Measurements from ENCODE around the gene AGBL4.

Gene AGBL4

GRCh38 chr1:48704736-48705135 lies 1319.0 kb downstream of the AGBL4 start:
- in situ Hi-C loops (cut with HindIII; ENCODE audit: low pct_ligation_motif_present, low pct_unique_long_range_greater_than_20kb, low sequenced_read_pairs), result no loop called here
- DNase-seq, result no peak

DNA sequence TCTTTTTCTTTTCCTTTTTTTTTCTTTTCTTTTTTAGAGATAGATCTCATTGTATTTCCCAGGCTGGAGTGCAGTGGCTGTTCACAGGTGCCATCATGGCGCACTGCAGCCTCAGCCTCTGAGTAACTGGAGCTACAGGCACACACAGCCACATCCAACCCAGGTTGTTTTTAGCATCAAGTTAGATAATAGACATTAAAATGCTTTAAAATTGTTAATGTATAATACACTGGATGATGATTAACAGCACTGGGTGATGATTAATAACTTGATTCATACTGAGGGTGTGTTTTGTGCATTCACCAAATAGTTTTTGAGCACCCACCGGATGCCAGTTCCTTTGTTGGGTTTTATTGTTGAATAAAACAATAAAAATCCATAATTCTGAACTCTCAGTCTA lies 1322.3 kb downstream of the AGBL4 start:
- DNase-seq, result peak; percentile 74
- in situ Hi-C loops (cut with HindIII; ENCODE audit: low pct_ligation_motif_present, low pct_unique_long_range_greater_than_20kb, low sequenced_read_pairs), result no loop called here

DNA sequence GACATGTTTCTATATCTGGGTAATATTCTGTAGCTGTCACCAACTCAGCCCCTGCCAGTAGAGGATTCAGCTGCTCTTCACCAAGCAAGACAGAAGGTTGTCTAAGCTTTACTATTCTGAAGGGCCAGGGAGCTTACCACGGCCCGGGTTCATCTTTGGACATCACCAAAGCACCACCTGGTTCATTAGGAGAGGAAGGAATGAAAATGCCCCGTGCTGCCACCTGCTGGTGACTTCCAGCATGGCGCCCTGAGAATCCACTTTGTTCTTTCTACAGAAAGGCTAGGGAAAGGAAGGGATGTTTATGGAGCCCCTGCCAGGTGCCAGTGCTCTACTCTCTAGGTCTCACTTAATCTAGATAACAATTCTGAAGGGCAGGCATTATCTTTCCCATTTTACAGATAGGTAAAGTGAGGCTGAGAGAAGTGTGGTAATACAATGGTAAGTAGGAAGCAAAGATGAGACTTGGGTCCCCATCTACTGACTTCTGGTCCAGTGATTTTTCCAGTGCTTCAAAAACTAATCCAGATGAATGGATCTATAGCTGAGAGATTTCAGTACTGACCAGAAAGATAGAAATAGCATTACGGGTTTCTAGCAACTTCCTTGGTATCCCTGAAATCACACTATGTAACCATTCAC lies 1326.6 kb downstream of the AGBL4 start:
- peak; percentile 47 for DNase-seq
- in situ Hi-C loops (cut with HindIII; ENCODE audit: low pct_ligation_motif_present, low pct_unique_long_range_greater_than_20kb, low sequenced_read_pairs), result no loop called here

DNA sequence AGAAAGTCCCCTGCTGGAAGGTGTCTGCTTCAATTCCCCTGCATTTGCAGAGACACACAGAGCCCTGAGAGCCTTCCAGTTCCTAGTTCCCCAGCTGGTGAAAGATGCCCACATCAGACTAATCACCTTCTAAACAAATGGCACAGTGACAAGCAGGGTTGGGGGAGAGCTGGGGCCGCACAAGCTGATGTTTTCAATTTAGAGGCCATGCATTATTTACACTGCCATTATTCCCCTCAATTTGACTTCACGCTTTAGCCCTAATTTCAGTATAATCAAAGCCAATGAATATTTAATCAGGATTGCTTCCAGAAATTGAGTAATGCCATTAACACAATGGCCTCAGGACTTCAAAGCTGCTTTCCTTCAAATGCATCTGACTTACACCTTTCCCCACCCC lies 1328.6 kb downstream of the AGBL4 start:
- DNase-seq, result no peak
- in situ Hi-C loops (cut with HindIII; ENCODE audit: low pct_ligation_motif_present, low pct_unique_long_range_greater_than_20kb, low sequenced_read_pairs), result no loop called here

GRCh38 chr1:48693674-48694320 lies 1330.0 kb downstream of the AGBL4 start:
- no peak for DNase-seq
- in situ Hi-C loops (cut with HindIII; ENCODE audit: low pct_ligation_motif_present, low pct_unique_long_range_greater_than_20kb, low sequenced_read_pairs), result no loop called here

DNA sequence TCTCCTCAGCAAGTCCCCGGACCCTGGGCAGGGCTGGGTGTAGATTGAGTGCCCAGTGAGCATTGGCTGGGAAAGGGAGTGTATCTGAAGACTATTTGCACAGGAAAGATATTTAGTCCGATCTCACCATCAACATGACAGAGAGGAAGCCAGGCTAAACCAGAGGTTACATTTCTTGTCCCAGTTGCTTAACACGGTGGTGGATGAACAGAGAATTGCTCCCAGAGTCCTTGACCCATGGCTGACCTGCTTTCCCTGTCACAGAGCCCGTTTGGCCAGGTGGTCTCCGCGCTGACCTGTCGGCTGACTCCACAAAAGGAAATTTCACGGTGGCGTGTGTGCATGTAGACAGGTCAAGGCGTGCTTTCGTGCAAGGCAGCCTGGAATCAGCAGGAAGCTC lies 1330.6 kb downstream of the AGBL4 start:
- no peak for DNase-seq
- in situ Hi-C loops (cut with HindIII; ENCODE audit: low pct_ligation_motif_present, low pct_unique_long_range_greater_than_20kb, low sequenced_read_pairs), result no loop called here

GRCh38 chr1:48692235-48692634 lies 1331.5 kb downstream of the AGBL4 start:
- in situ Hi-C loops (cut with HindIII; ENCODE audit: low pct_ligation_motif_present, low pct_unique_long_range_greater_than_20kb, low sequenced_read_pairs), result no loop called here

GRCh38 chr1:48691429-48692001 lies 1332.2 kb downstream of the AGBL4 start:
- DNase-seq, result no peak
- in situ Hi-C loops (cut with HindIII; ENCODE audit: low pct_ligation_motif_present, low pct_unique_long_range_greater_than_20kb, low sequenced_read_pairs), result no loop called here

More at GRCh38 chr1:48692235-48692634, 1331.5 kb downstream of the AGBL4 start:
- DNase-seq, result no peak

DNA sequence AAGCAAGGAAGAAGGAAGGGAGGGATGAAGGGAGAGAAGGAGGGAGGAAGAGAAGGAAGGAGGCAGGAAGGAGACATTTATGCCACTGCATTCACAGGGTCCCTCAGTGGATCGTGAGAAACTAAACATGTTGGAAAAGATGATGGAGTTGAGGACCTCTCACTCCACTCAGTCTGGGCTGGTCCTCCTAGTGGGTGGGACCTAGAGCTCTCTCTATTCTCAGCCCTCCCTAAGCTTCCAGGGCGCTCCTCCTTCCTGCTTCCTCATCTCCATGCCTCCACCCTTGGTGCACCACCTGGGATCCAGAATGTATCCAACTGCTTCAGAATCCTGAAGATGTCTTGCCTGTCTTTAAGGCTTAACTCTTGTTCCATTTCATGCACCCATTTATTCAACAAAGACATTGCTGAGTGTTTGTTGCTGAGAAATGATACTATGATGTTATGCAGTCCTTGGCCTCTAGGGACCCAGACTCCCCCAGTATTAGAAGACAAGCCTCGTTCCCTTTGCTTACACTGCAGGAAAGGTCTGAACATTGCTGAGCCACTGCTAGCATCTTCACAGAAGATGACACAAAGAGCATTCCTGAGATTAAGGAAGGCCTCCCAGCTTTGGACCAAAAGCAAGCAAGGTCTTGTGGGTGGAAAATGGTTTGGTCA lies 1335.5 kb downstream of the AGBL4 start:
- peak; percentile 14 for DNase-seq
- in situ Hi-C loops (cut with HindIII; ENCODE audit: low pct_ligation_motif_present, low pct_unique_long_range_greater_than_20kb, low sequenced_read_pairs), result no loop called here

GRCh38 chr1:48687282-48688045 lies 1336.3 kb downstream of the AGBL4 start:
- in situ Hi-C loops (cut with HindIII; ENCODE audit: low pct_ligation_motif_present, low pct_unique_long_range_greater_than_20kb, low sequenced_read_pairs), result no loop called here
- no peak for DNase-seq

DNA sequence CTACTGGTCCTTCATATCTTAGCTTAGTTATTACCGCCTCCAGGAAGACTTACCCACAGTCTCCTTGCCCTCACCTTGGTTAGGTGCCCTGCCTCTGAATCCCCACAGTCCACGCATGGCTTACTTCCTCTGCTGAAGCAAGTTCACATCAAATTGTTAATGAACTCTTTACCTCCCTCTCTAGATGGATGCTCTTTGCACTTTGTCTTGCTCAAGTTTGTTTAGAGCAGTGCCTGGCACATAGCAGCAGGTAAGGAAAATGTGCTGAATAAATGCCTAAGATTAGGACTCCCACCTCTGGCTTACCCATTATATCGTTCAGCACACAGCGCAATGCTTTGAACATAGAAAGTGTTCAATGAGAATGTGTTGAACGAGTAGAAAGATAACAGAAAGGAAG lies 1337.6 kb downstream of the AGBL4 start:
- in situ Hi-C loops (cut with HindIII; ENCODE audit: low pct_ligation_motif_present, low pct_unique_long_range_greater_than_20kb, low sequenced_read_pairs), result no loop called here

DNA sequence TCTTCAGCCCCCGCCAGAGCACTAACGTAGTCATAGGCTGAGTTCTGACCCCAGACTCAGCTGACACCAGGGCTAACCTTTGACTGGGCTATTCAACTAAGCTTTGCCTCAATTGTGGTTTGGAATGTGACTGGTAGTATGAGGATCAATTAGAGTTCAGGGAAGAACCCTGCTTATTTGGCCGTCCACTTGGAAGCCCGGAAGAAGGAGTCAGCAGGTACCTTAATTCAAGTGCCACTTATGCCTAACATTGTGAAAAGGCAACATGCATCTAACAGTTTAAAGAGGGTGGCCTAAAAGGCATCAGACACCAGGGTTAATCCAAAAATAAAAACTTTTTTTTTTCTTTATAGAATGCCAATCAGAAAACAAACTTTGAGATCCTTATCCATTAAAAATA lies 1339.4 kb downstream of the AGBL4 start:
- no peak for DNase-seq
- in situ Hi-C loops (cut with HindIII; ENCODE audit: low pct_ligation_motif_present, low pct_unique_long_range_greater_than_20kb, low sequenced_read_pairs), result no loop called here

More for the DNA sequence above, 1337.6 kb downstream of the AGBL4 start:
- no peak for DNase-seq

- no peak for DNase-seq
- in situ Hi-C loops (cut with HindIII; ENCODE audit: low pct_ligation_motif_present, low pct_unique_long_range_greater_than_20kb, low sequenced_read_pairs), result no loop called here
Measured at GRCh38 chr1:48683839-48684238, 1339.9 kb downstream of the AGBL4 start.

GRCh38 chr1:48681476-48682305 lies 1342.1 kb downstream of the AGBL4 start:
- in situ Hi-C loops (cut with HindIII; ENCODE audit: low pct_ligation_motif_present, low pct_unique_long_range_greater_than_20kb, low sequenced_read_pairs), result no loop called here
- DNase-seq, result no peak

DNA sequence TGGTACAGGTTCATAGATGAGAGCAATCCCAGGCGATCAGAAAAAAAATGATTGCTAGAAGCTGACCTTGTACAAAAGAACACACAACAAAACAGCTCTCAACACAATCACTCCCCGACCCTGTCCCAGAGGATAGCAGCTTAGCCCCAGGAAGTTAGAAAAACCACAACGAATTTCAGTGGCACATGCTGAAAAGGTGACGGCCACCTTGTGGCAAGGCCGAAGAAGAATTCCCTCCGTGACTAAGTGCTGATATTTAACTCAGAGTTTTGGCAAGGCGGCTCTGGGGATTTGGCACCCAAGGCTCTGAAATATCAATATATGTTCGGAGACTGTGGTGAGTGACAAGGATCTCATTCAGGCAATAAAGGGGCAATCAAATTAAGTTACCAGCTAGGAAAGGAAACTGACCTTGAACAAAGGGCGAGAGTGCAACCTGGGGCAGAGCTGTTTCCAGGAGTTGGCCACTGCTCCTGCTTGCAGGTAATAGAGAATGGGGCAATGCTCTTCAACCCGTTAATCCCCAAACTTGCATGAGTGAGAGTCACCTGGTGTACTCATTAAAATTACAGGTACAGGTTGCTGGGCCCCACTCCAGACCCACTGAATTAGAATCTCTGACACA lies 1343.2 kb downstream of the AGBL4 start:
- in situ Hi-C loops (cut with HindIII; ENCODE audit: low pct_ligation_motif_present, low pct_unique_long_range_greater_than_20kb, low sequenced_read_pairs), result no loop called here
- no peak for DNase-seq

GRCh38 chr1:48679859-48680258 lies 1343.9 kb downstream of the AGBL4 start:
- in situ Hi-C loops (cut with HindIII; ENCODE audit: low pct_ligation_motif_present, low pct_unique_long_range_greater_than_20kb, low sequenced_read_pairs), result no loop called here

DNA sequence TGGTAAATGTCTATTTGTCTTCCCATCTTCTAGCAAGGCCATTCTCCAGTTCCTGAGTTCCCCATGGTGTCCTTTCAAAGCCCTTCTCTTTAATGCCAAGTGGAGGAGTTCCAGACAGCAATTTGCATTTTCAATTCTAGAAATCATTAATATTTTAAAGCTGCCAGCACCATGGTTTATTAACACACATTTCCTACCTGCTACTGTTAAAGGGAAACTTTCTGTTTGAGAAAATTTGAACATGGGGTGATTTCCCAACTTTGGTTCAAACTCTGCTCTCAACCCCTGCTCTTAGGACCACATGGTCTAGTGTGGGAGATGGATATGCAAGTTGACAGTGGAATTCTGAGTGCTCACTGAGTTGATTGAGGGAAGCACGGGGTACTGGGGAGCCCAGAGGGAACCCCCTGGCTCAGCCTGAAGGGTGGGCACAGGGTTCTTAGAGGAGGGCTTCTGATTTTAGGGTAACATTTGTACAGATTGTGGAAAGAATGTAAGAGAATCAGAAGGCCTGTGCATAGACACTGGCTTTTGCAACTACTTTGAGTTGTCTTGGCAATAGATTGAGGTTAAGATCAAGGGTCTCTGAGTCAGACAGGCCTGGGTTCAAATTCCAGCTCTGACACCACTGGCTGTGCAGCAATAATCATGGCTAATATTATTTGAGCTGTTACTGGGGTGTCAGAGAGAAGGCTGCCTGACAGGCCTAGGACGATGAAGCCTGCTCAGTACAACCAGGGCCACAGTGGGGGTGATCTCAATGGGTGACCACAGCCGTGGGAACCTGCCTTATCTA lies 1344.8 kb downstream of the AGBL4 start:
- no peak for DNase-seq
- in situ Hi-C loops (cut with HindIII; ENCODE audit: low pct_ligation_motif_present, low pct_unique_long_range_greater_than_20kb, low sequenced_read_pairs), result no loop called here

More at GRCh38 chr1:48679859-48680258, 1343.9 kb downstream of the AGBL4 start:
- DNase-seq, result no peak
